ENCODE measurements around the gene LGALS4.
"Not testable (repeated sequence)": the region's sequence is repeated elsewhere in the genome, so short reads cannot be mapped to it uniquely, and the experiment has no call there.

- TF ChIP-seq CTCF, POLR2A (IDR thresholded peaks at IDR 0.05): not testable (repeated sequence)
Observed at GRCh38 chr19:38807374-38808098, 5.2 kb downstream of the LGALS4 start.
